Measurements from ENCODE around the gene MRPL44. TPM values are rescaled to one million over a fixed set of nuclear protein-coding genes. Genes with fewer than 3 reads are reported as not detected.

MRPL44 gene
- total RNA-seq, 2 donors from 2014 or later = 40.8 to 49.4 TPM

DNA sequence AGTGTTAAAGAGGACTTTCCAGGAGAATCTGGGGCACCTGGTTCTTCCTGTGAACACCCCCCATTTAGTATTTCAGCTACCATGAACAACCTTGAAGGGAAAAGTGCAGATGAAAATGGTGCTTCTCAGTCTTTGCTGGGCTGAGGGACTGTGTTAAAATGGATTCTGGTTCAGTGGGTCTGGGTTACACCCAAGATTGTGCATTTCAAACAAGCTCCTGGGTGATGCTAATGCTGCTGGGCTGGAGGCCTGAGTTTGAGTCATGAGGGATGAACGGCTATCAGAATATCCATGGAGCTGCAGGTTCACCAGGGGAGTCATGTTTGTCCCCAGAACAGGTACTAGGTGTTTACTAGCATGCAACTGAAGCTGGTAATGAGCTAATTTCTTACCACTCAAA, 24.0 kb downstream of the MRPL44 start:
- no peak overlapping the region for H3K9ac ChIP-seq (ENCODE audit: low read depth in 2 of 2, low read length in 2 of 2)
- TF ChIP-seq CTCF (IDR thresholded peaks at IDR 0.05) = no peak
- no peak overlapping the region for H3K4me3 ChIP-seq
- no peaks in the 10 kb centered on the region for H3K27me3 ChIP-seq
- H3K27ac ChIP-seq = no peak overlapping the region
- intact Hi-C loops (cut with DNase I) = no loop called here
- DNase-seq = no peak
- H3K36me3 ChIP-seq = no peaks in the 10 kb centered on the region
- no peaks in the 10 kb centered on the region for H3K9me3 ChIP-seq
- H3K4me1 ChIP-seq = no peaks in the 10 kb centered on the region

DNA sequence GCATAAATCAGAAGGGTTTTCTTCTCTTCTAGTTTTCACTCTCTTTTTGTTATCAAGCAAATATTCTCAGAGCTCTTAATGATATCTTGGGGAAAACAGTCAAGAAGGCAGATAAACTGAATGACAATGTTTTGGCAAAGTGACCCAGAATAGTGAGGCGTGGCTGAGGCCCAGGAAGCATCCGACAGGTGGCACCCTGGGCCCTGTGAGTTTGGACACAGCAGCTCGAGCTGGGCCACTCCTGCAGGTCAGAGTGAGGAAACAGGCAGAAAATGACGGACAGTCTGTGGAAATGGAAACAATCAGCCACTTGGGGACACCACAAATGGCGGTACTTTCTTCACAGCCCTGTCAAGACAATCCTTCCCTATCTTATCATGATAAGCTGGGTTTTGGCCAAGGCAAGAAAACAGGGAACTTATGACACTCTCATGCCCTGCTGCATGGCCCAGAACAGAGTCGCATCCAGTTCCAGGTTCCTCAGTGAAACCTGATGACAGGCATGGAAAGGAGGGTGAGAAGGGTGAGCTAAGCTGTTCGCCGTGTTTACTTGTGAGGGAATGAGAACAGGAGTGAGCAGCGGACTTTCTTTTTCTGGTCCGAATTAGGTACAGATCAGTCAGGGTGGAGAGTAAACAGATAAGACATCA, 32.1 kb downstream of the MRPL44 start:
- peak; percentile 35 for TF ChIP-seq CTCF (IDR thresholded peaks at IDR 0.05)
- Histone ChIP-seq H3K4me1 (no peaks in the 10 kb centered on the region), H3K36me3 (no peaks in the 10 kb centered on the region), H3K9ac (ENCODE audit: low read depth in 2 of 2, low read length in 2 of 2) (no peak overlapping the region), H3K4me3 (no peak overlapping the region), H3K9me3 (no peaks in the 10 kb centered on the region), H3K27me3 (no peaks in the 10 kb centered on the region), H3K27ac (no peak overlapping the region)
- peak; percentile 56 for DNase-seq
- intact Hi-C loops (cut with DNase I) = no loop called here

DNA sequence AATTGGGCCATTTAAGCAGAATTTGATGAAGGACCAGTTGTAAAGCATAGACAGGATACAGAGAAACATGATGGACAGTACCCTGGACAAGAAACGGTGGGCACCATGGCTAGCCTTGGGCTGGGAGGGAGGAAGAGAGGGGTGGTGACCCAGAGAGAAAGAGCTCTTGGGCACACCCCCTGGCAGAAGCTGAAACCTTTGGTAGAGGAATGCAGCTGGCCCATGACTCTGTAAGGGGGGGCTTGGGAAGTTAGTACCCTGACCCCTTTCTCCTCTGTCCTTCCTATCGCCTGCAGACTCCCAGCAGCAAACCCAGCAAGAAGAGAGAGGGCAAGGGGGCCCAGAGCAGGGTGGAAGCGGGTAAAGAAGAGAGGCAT, 32.6 kb downstream of the MRPL44 start:
- intact Hi-C loops (cut with DNase I) = no loop called here
- no peak for TF ChIP-seq CTCF (IDR thresholded peaks at IDR 0.05)
- Histone ChIP-seq H3K27me3 (no peaks in the 10 kb centered on the region), H3K4me1 (no peaks in the 10 kb centered on the region), H3K36me3 (no peaks in the 10 kb centered on the region), H3K9me3 (no peaks in the 10 kb centered on the region), H3K4me3 (no peak overlapping the region), H3K9ac (ENCODE audit: low read depth in 2 of 2, low read length in 2 of 2) (no peak overlapping the region), H3K27ac (no peak overlapping the region)
- no peak for DNase-seq

- no peak for TF ChIP-seq CTCF (IDR thresholded peaks at IDR 0.05)
- H3K9me3 ChIP-seq = no peaks in the 10 kb centered on the region
- no peaks in the 10 kb centered on the region for H3K36me3 ChIP-seq
- H3K4me3 ChIP-seq = no peak overlapping the region
- H3K4me1 ChIP-seq = no peaks in the 10 kb centered on the region
- H3K27me3 ChIP-seq = no peaks in the 10 kb centered on the region
- no peak overlapping the region for H3K27ac ChIP-seq
- DNase-seq = no peak
- H3K9ac ChIP-seq (ENCODE audit: low read depth in 2 of 2, low read length in 2 of 2) = no peak overlapping the region
- intact Hi-C loops (cut with DNase I) = loop anchor here (2.0 kb wide), 2 partner anchors 47 to 293 kb away; partner anchors contain the start of gene SERPINE2
These were observed 34.3 kb downstream of the MRPL44 start for GRCh38 chr2:223991611-223992010.

GRCh38 chr2:223993634-223994232, 36.5 kb downstream of the MRPL44 start:
- no peak overlapping the region for H3K27ac ChIP-seq
- no peak overlapping the region for H3K4me3 ChIP-seq
- no peaks in the 10 kb centered on the region for H3K36me3 ChIP-seq
- no peaks in the 10 kb centered on the region for H3K27me3 ChIP-seq
- H3K9ac ChIP-seq (ENCODE audit: low read depth in 2 of 2, low read length in 2 of 2) = no peak overlapping the region
- H3K9me3 ChIP-seq = no peaks in the 10 kb centered on the region
- no peaks in the 10 kb centered on the region for H3K4me1 ChIP-seq
- peak; percentile 78 for DNase-seq
- TF ChIP-seq CTCF (IDR thresholded peaks at IDR 0.05) = peak; percentile 75
- intact Hi-C loops (cut with DNase I) = loop anchor here (2.0 kb wide), 2 partner anchors 45 to 291 kb away; partner anchors contain the start of gene SERPINE2
